NT2/D1 (cell line): ENCODE measurements around the gene SBF2.

Experiments
- SUZ12 ChIP-seq: IDR thresholded peaks from 2 replicates; pipeline ENCODE4 v1.6.1; 2011; ENCODE audit not compliant: insufficient read length, insufficient read depth; ENCODE audit errors: extremely low read depth
- YY1 ChIP-seq: IDR thresholded peaks from 2 replicates; pipeline ENCODE4 v1.6.1; 2011; ENCODE audit not compliant: insufficient read length, insufficient read depth

DNA sequence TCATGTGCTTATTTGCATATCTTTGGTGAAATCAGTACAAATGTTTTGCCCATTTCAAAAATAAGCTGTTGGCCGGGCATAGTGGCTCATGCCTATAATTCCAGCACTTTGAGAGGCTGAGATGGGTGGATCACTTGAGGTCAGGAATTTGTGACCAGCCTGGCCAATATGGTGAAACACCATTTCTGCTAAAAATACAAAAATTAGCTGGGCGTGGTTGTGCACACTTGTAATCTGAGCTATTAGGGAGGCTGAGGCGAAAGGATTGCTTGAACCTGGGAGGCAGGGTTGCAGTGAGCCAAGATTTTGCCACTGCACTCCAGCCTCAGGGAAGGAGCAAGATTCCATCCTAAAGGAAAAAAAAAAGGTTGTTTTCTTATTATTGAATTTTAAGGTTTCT lies 494.1 kb downstream of the SBF2 start:
- TF ChIP-seq YY1, result no peak
- no peak for TF ChIP-seq SUZ12
